SK-N-SH treated with all-trans-retinoic acid at 6 μM for 48 hours (cell line): Measurements from ENCODE around the gene SRM.

ENCODE experiments used
- ATAC-seq: fragments of 200-7000 bp; cut with Tn5 transposase; 3 replicates; pipeline ENCODE4 v1.9.1; 2020; ENCODE audit warnings: mild to moderate bottlenecking, moderate library complexity
- ARNTL ChIP-seq: fragments of 450-650 bp; formaldehyde crosslinking; IDR thresholded peaks from 2 replicates; pipeline ENCODE4 v1.5.0; 2020; ENCODE audit warnings: low read depth, mild to moderate bottlenecking, moderate library complexity, borderline replicate concordance
- BACH2 ChIP-seq: fragments of 250-450 bp; sonication (Bioruptor Pico); IDR thresholded peaks from 2 replicates; pipeline ENCODE4 v1.9.0; 2021; ENCODE audit warnings: mild to moderate bottlenecking, borderline replicate concordance
- ESRRG ChIP-seq: fragments of 250-450 bp; sonication (Bioruptor Pico); IDR thresholded peaks from 2 replicates; pipeline ENCODE4 v1.6.1; 2021; ENCODE audit warnings: mild to moderate bottlenecking
- GLIS3 ChIP-seq: fragments of 250-450 bp; sonication (Bioruptor Pico); IDR thresholded peaks from 2 replicates; pipeline ENCODE4 v1.5.0; 2020; ENCODE audit warnings: mild to moderate bottlenecking, moderate library complexity
- ISL1 ChIP-seq: fragments of 250-450 bp; sonication (Bioruptor Pico); IDR thresholded peaks from 2 replicates; pipeline ENCODE4 v2.1.2; 2022; ENCODE audit warnings: mild to moderate bottlenecking, moderate library complexity
- OSR1 ChIP-seq: fragments of 250-450 bp; sonication (Bioruptor Pico); IDR thresholded peaks from 2 replicates; pipeline ENCODE4 v1.8.0; 2022; ENCODE audit warnings: moderate library complexity, mild to moderate bottlenecking, inconsistent platforms
- PPARA ChIP-seq: fragments of 250-450 bp; sonication (Bioruptor Pico); IDR thresholded peaks from 2 replicates; pipeline ENCODE4 v1.5.0; 2020; ENCODE audit warnings: mild to moderate bottlenecking, borderline replicate concordance
- RARB ChIP-seq: fragments of 250-450 bp; sonication (Bioruptor Pico); IDR thresholded peaks from 2 replicates; pipeline ENCODE4 v1.8.0; 2021; ENCODE audit warnings: mild to moderate bottlenecking, moderate library complexity
- SNAI2 ChIP-seq: fragments of 250-450 bp; sonication (Bioruptor Pico); IDR thresholded peaks from 2 replicates; pipeline ENCODE4 v1.5.0; 2020; ENCODE audit warnings: mild to moderate bottlenecking, moderate library complexity
- TCF4 ChIP-seq: fragments of 250-450 bp; sonication (Bioruptor Pico); IDR thresholded peaks from 2 replicates; pipeline ENCODE4 v1.8.0; 2021; ENCODE audit warnings: mild to moderate bottlenecking, moderate library complexity, borderline replicate concordance
- TOX ChIP-seq: fragments of 250-450 bp; sonication (Bioruptor Pico); IDR thresholded peaks from 2 replicates; pipeline ENCODE4 v1.8.0; 2021; ENCODE audit warnings: mild to moderate bottlenecking, moderate library complexity, borderline replicate concordance
- ZC3H10 ChIP-seq: fragments of 250-450 bp; sonication (Bioruptor Pico); IDR thresholded peaks from 2 replicates; pipeline ENCODE4 v1.5.1; 2021; ENCODE audit warnings: mild to moderate bottlenecking, moderate library complexity
- ZNF565 ChIP-seq: fragments of 450-650 bp; formaldehyde crosslinking; conservative IDR thresholded peaks from 2 replicates; pipeline ENCODE4 v1.5.0; 2020; ENCODE audit warnings: low read depth, mild to moderate bottlenecking, moderate library complexity
- ZNF70 ChIP-seq: fragments of 450-650 bp; formaldehyde crosslinking; IDR thresholded peaks from 2 replicates; pipeline ENCODE4 v1.5.0; 2020; ENCODE audit warnings: mild to moderate bottlenecking, moderate library complexity
- ZNF8 ChIP-seq: fragments of 450-650 bp; formaldehyde crosslinking; IDR thresholded peaks from 2 replicates; pipeline ENCODE4 v1.5.0; 2020; ENCODE audit warnings: mild to moderate bottlenecking, moderate library complexity
- TF ChIP-seq, protein P1 (sequence below): fragments of 250-450 bp; sonication (Bioruptor Pico); IDR thresholded peaks from 2 replicates; pipeline ENCODE4 v1.5.1; 2020; ENCODE audit warnings: low read depth, mild to moderate bottlenecking, moderate library complexity
- TF ChIP-seq, protein P2 (sequence below): fragments of 250-450 bp; sonication (Bioruptor Pico); IDR thresholded peaks from 2 replicates; pipeline ENCODE4 v1.5.0; 2020; ENCODE audit warnings: mild to moderate bottlenecking, moderate library complexity
- TF ChIP-seq, protein P3 (sequence below): fragments of 250-450 bp; sonication (Bioruptor Pico); IDR thresholded peaks from 2 replicates; pipeline ENCODE4 v1.8.0; 2020; ENCODE audit warnings: mild to moderate bottlenecking, moderate library complexity, borderline replicate concordance
- TF ChIP-seq, protein P4 (sequence below): fragments of 250-450 bp; sonication (Bioruptor Pico); IDR thresholded peaks from 2 replicates; pipeline ENCODE4 v1.5.1; 2021; ENCODE audit warnings: mild to moderate bottlenecking, moderate library complexity
- TF ChIP-seq, protein P5 (sequence below): fragments of 250-450 bp; sonication (Bioruptor Pico); IDR thresholded peaks from 2 replicates; pipeline ENCODE4 v1.8.0; 2021; ENCODE audit warnings: low read depth, mild to moderate bottlenecking, moderate library complexity, borderline replicate concordance

SRM gene

DNA sequence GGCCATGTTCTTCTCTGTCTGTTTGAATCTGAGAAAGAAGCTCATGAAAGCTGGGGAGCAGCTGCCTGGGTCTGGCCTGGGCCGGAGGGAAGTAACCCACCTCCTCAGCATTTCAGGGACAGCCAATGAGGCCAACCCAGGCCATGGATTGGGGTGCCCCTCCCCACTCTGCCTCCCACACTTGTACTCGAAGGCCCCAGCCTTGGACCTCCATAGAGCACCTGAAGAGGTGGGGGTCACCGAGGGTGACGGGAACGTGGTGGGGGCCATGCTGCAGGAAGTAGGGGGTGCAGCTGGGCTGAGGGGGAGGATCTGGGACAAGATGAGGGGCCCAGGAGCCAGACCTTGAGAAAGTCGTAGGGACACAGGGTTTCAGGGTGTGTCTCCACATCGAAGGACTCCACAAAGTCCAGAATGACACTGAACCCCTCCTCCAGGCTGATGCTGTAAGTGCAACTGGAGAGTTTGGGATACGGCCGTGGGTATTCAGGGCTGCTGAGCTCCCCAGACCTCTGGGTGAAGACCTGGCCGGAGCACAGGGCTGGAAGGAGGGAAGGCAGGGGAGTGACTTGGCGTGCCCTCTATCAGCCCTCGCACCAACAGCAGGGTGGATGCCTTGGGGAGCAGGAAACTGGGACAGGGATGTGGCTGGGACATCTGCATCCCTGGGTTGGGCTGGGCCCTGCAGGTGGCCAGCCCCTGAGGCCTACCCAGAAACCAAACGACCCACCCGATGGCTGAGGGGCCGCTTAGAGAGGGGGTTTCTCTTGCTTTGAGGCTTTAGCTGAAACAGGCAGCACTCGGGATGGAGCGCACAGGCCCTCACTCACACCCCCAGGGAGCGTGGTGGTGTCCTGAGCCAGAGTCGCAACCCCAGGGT is 16.6 kb downstream of the SRM start:
- no peak for TF ChIP-seq OSR1 (CRISPR knock-in tag)
- TF ChIP-seq, protein P1, sequence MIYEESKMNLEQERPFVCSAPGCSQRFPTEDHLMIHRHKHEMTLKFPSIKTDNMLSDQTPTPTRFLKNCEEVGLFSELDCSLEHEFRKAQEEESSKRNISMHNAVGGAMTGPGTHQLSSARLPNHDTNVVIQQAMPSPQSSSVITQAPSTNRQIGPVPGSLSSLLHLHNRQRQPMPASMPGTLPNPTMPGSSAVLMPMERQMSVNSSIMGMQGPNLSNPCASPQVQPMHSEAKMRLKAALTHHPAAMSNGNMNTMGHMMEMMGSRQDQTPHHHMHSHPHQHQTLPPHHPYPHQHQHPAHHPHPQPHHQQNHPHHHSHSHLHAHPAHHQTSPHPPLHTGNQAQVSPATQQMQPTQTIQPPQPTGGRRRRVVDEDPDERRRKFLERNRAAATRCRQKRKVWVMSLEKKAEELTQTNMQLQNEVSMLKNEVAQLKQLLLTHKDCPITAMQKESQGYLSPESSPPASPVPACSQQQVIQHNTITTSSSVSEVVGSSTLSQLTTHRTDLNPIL (CRISPR knock-in tag) = no peak
- TF ChIP-seq TOX = no peak
- no peak for TF ChIP-seq ESRRG (CRISPR knock-in tag)
- no peak for TF ChIP-seq GLIS3 (CRISPR knock-in tag)
- TF ChIP-seq RARB (CRISPR knock-in tag) = no peak
- no peak for TF ChIP-seq TCF4 (CRISPR knock-in tag)
- TF ChIP-seq, protein P2, sequence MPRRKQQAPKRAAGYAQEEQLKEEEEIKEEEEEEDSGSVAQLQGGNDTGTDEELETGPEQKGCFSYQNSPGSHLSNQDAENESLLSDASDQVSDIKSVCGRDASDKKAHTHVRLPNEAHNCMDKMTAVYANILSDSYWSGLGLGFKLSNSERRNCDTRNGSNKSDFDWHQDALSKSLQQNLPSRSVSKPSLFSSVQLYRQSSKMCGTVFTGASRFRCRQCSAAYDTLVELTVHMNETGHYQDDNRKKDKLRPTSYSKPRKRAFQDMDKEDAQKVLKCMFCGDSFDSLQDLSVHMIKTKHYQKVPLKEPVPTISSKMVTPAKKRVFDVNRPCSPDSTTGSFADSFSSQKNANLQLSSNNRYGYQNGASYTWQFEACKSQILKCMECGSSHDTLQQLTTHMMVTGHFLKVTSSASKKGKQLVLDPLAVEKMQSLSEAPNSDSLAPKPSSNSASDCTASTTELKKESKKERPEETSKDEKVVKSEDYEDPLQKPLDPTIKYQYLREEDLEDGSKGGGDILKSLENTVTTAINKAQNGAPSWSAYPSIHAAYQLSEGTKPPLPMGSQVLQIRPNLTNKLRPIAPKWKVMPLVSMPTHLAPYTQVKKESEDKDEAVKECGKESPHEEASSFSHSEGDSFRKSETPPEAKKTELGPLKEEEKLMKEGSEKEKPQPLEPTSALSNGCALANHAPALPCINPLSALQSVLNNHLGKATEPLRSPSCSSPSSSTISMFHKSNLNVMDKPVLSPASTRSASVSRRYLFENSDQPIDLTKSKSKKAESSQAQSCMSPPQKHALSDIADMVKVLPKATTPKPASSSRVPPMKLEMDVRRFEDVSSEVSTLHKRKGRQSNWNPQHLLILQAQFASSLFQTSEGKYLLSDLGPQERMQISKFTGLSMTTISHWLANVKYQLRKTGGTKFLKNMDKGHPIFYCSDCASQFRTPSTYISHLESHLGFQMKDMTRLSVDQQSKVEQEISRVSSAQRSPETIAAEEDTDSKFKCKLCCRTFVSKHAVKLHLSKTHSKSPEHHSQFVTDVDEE (CRISPR knock-in tag) = no peak
- TF ChIP-seq ZNF8 = no peak
- no peak for TF ChIP-seq BACH2 (CRISPR knock-in tag)
- no peak for TF ChIP-seq ZNF565
- TF ChIP-seq, protein P3, sequence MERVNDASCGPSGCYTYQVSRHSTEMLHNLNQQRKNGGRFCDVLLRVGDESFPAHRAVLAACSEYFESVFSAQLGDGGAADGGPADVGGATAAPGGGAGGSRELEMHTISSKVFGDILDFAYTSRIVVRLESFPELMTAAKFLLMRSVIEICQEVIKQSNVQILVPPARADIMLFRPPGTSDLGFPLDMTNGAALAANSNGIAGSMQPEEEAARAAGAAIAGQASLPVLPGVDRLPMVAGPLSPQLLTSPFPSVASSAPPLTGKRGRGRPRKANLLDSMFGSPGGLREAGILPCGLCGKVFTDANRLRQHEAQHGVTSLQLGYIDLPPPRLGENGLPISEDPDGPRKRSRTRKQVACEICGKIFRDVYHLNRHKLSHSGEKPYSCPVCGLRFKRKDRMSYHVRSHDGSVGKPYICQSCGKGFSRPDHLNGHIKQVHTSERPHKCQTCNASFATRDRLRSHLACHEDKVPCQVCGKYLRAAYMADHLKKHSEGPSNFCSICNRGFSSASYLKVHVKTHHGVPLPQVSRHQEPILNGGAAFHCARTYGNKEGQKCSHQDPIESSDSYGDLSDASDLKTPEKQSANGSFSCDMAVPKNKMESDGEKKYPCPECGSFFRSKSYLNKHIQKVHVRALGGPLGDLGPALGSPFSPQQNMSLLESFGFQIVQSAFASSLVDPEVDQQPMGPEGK (CRISPR knock-in tag) = no peak
- no peak for TF ChIP-seq ARNTL (CRISPR knock-in tag)
- TF ChIP-seq ISL1 (CRISPR knock-in tag) = no peak
- no peak for TF ChIP-seq ZNF70 (CRISPR knock-in tag)
- TF ChIP-seq, protein P4, sequence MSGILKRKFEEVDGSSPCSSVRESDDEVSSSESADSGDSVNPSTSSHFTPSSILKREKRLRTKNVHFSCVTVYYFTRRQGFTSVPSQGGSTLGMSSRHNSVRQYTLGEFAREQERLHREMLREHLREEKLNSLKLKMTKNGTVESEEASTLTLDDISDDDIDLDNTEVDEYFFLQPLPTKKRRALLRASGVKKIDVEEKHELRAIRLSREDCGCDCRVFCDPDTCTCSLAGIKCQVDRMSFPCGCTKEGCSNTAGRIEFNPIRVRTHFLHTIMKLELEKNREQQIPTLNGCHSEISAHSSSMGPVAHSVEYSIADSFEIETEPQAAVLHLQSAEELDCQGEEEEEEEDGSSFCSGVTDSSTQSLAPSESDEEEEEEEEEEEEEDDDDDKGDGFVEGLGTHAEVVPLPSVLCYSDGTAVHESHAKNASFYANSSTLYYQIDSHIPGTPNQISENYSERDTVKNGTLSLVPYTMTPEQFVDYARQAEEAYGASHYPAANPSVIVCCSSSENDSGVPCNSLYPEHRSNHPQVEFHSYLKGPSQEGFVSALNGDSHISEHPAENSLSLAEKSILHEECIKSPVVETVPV = no peak
- TF ChIP-seq, protein P5, sequence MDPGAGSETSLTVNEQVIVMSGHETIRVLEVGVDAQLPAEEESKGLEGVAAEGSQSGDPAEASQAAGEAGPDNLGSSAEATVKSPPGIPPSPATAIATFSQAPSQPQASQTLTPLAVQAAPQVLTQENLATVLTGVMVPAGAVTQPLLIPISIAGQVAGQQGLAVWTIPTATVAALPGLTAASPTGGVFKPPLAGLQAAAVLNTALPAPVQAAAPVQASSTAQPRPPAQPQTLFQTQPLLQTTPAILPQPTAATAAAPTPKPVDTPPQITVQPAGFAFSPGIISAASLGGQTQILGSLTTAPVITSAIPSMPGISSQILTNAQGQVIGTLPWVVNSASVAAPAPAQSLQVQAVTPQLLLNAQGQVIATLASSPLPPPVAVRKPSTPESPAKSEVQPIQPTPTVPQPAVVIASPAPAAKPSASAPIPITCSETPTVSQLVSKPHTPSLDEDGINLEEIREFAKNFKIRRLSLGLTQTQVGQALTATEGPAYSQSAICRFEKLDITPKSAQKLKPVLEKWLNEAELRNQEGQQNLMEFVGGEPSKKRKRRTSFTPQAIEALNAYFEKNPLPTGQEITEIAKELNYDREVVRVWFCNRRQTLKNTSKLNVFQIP (CRISPR knock-in tag) = no peak
- TF ChIP-seq ZC3H10 (CRISPR knock-in tag) = no peak
- TF ChIP-seq SNAI2 (CRISPR knock-in tag) = no peak
- no peak for ATAC-seq

DNA sequence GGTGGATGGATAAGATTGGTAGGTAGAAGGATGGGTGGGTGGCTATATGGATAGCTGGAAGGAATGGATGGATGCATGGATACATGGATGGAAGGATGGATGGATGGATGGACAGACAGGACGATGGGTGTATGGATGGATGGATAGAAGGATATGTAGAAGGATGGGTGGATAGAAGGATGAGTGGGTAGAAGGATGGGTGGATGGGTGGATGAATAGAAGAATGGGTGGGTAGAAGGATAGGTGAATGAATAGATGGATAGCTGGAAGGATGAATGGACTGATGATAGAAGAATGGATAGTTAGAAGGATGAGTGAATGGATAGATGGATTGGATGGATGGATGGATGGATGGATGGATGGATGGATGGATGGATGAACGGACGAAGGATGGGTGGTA is 17.8 kb downstream of the SRM start:
- no peak for TF ChIP-seq ZNF8
- TF ChIP-seq PPARA (CRISPR knock-in tag) = no peak
- TF ChIP-seq RARB (CRISPR knock-in tag) = no peak
- TF ChIP-seq, protein P1 (CRISPR knock-in tag) = no peak

More for the DNA sequence above, 17.8 kb downstream of the SRM start:
- no peak for ATAC-seq
